ENCODE results near the gene CRYBB1.

DNA sequence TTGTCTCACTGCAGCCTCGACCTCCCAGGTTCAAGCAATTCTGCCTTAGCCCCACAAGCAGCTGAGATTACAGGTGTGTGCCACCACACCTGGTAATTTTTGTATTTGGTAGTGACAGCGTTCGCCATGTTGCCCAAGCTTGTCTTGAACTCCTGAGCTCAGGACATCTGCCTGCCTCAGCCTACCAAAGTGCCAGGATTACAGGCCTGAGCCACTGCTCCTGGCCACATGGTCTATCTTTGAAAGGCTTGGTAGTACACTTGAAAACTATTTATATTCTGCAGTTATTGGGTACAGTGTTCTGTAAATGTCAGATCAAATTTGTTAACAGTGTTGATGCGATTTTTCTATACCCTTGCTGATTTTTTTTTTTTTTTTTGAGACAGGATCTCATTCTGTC is 13.5 kb upstream of the CRYBB1 start:
- TF ChIP-seq CTCF (IDR thresholded peaks at IDR 0.05) (no peak), POLR2A (IDR thresholded peaks at IDR 0.05) (no peak)
